Measurements from ENCODE around the gene GPSM3. TPM values are rescaled to one million over a fixed set of nuclear protein-coding genes. Genes with fewer than 3 reads are reported as not detected.

The GPSM3 gene
- total and polyA plus RNA-seq, 2 of the 13 experiments (the other 11 are each of a cell fraction or from before 2014, with no cell fraction given), result 0.18 to 6.2 TPM

- no peak for TF ChIP-seq STAT6 (CRISPR knock-in tag; IDR thresholded peaks at IDR 0.05; ENCODE audit: borderline replicate concordance)
- TF ChIP-seq SAP130 (CRISPR knock-in tag; IDR thresholded peaks at IDR 0.05; ENCODE audit: low read depth), result 0 out of 2 replicates have a peak, but pooled peaks have one; percentile 6
- TF ChIP-seq CENPX (CRISPR knock-in tag; IDR thresholded peaks at IDR 0.05), result no peak
- peak; percentile 63 for TF ChIP-seq ZNF563 (CRISPR knock-in tag; IDR thresholded peaks at IDR 0.05)
- no peak; the same call in 1 of the 2 replicates for TF ChIP-seq ZSCAN31 (CRISPR knock-in tag; IDR thresholded peaks at IDR 0.05; ENCODE audit: low read depth)
- no peak for TF ChIP-seq ZNF343 (CRISPR knock-in tag; IDR thresholded peaks at IDR 0.05)
- TF ChIP-seq TCF7L2 (IDR thresholded peaks at IDR 0.05; ENCODE audit: low read depth, low read length), result no peak
- peak; percentile 21; the same call in 1 of the 2 replicates for TF ChIP-seq ZNF614 (CRISPR knock-in tag; IDR thresholded peaks at IDR 0.05; ENCODE audit: borderline replicate concordance)
- TF ChIP-seq CCAR2 (optimal IDR thresholded peaks at IDR 0.05; ENCODE audit: low read depth, low read length), result peak; percentile 44
- TF ChIP-seq NR2F1 (CRISPR knock-in tag; IDR thresholded peaks at IDR 0.05), result 0 out of 4 replicates have a peak, but pooled peaks of 1 of the 2 experiments have one; percentile 37
- peak; percentile 35; the same call in 1 of the 2 replicates for TF ChIP-seq POLR2AphosphoS5 (IDR thresholded peaks at IDR 0.05; ENCODE audit: low read depth, low read length)
- TF ChIP-seq PAWR (CRISPR knock-in tag; IDR thresholded peaks at IDR 0.05; ENCODE audit: borderline replicate concordance), result no peak
- TF ChIP-seq PLRG1 (conservative IDR thresholded peaks at IDR 0.05), result no peak
- no peak for TF ChIP-seq TBP (CRISPR knock-in tag; IDR thresholded peaks at IDR 0.05)
- no peak for TF ChIP-seq KMT2B (CRISPR knock-in tag; IDR thresholded peaks at IDR 0.05)
- no peak for TF ChIP-seq THAP7 (CRISPR knock-in tag; IDR thresholded peaks at IDR 0.05)
- TF ChIP-seq KLF11 (CRISPR knock-in tag; IDR thresholded peaks at IDR 0.05), result no peak
- TF ChIP-seq SAFB2 (CRISPR knock-in tag; IDR thresholded peaks at IDR 0.05; ENCODE audit: borderline replicate concordance, low read depth), result no peak
- no peak for TF ChIP-seq ZNF232 (CRISPR knock-in tag; IDR thresholded peaks at IDR 0.05; ENCODE audit: borderline replicate concordance)
- TF ChIP-seq ZNF678 (CRISPR knock-in tag; IDR thresholded peaks at IDR 0.05), result no peak
- TF ChIP-seq, protein P1, sequence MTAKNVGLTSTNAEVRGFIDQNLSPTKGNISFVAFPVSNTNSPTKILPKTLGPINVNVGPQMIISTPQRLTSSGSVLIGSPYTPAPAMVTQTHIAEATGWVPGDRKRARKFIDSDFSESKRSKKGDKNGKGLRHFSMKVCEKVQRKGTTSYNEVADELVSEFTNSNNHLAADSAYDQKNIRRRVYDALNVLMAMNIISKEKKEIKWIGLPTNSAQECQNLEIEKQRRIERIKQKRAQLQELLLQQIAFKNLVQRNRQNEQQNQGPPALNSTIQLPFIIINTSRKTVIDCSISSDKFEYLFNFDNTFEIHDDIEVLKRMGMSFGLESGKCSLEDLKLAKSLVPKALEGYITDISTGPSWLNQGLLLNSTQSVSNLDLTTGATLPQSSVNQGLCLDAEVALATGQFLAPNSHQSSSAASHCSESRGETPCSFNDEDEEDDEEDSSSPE (CRISPR knock-in tag; IDR thresholded peaks at IDR 0.05), result peak; percentile 79
- TF ChIP-seq ZNF224 (CRISPR knock-in tag; IDR thresholded peaks at IDR 0.05), result no peak
- no peak for TF ChIP-seq ZFP41 (CRISPR knock-in tag; IDR thresholded peaks at IDR 0.05; ENCODE audit: borderline replicate concordance)
- TF ChIP-seq HDAC1 (CRISPR knock-in tag; IDR thresholded peaks at IDR 0.05), result 0 out of 2 replicates have a peak, but pooled peaks have one; percentile 5
- TF ChIP-seq ZNF205 (CRISPR knock-in tag; IDR thresholded peaks at IDR 0.05), result no peak
- TF ChIP-seq, protein P2, sequence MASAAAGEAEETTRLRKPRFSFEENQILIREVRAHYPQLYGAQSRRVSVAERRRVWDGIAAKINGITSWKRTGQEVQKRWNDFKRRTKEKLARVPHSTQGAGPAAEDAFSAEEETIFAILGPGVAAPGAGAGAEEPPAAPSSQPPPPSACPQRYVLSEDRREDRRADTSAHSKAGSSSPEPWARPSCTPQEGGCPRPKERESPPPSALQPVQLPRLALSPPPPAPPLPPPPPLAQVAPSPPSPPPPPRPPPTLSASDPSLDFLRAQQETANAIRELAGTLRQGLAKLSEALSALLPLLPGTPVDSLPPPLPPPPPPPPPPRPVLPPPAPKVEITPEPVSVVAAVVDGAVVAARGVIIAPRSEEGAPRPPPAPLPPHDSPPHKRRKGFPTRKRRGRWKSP (CRISPR knock-in tag; IDR thresholded peaks at IDR 0.05), result no peak
- TF ChIP-seq HHEX (CRISPR knock-in tag; IDR thresholded peaks at IDR 0.05), result 0 out of 2 replicates have a peak, but pooled peaks have one; percentile 3
Measured at GRCh38 chr6:32177183-32177787, 15.2 kb downstream of the GPSM3 start (continued).
